HEK293 (cell line): ENCODE results near the gene SLC39A5.
A peak's percentile ranks its signal among the peaks of the same experiment; 100 is the strongest.

Source experiments
- CTCF ChIA-PET: fragments of 350-600 bp; formaldehyde crosslinking; extraction: SDS; loops from one replicate; lab custom pipeline; 2021; ENCODE audit warnings: antibody characterized with exemption; lab: Yijun Ruan, JAX
- POLR2A ChIA-PET: fragments of 300-600 bp; formaldehyde crosslinking; extraction: SDS; loops from one replicate; lab custom pipeline; 2020; ENCODE audit warnings: antibody characterized with exemption, inconsistent platforms; lab: Yijun Ruan, JAX
- H3K27ac ChIP-seq: fragments of 200-500 bp; sonication (Bioruptor generic); 2 replicates; pipeline ENCODE4 v1.5.1; 2014; ENCODE audit warnings: low read depth, low read length, control low read depth, inconsistent platforms; ENCODE audit errors: extremely low read depth
- H3K36me3 ChIP-seq, 2 experiments: fragments of 200-500 bp in 1 of 2; sonication (Bioruptor generic) in 1 of 2; 1 replicate in 1 of 2; 2 replicates in 1 of 2; pipeline ENCODE4 v1.5.1; 2014 to 2017; ENCODE audit warnings: inconsistent platforms in 2 of 2, low read length in 2 of 2; ENCODE audit not compliant: control insufficient read depth in 2 of 2, insufficient read depth in 1 of 2
- H3K4me1 ChIP-seq: fragments of 200-500 bp; sonication (Bioruptor generic); 2 replicates; pipeline ENCODE4 v1.5.1; 2014; ENCODE audit warnings: mild to moderate bottlenecking, low read length, inconsistent platforms; ENCODE audit not compliant: control insufficient read depth, insufficient read depth
- H3K4me3 ChIP-seq: 2 replicates; pipeline ENCODE4 v1.5.1; 2011; ENCODE audit warnings: low read depth, mild to moderate bottlenecking, control low read depth, low read length, moderate library complexity
- H3K9me3 ChIP-seq: fragments of 200-500 bp; sonication (Bioruptor generic); 2 replicates; pipeline ENCODE4 v1.5.1; 2014; ENCODE audit warnings: low read depth, low read length, inconsistent platforms; ENCODE audit not compliant: control insufficient read depth, insufficient read depth
- MZF1 ChIP-seq: fragments of 450-650 bp; formaldehyde crosslinking; IDR thresholded peaks from 2 replicates; pipeline ENCODE4 v1.5.1; 2017; ENCODE audit warnings: missing biosample characterization, missing genetic modification characterization, borderline replicate concordance
- RBAK ChIP-seq: fragments of 450-650 bp; formaldehyde crosslinking; IDR thresholded peaks from 2 replicates; pipeline ENCODE4 v1.5.1; 2016; ENCODE audit warnings: missing biosample characterization, missing genetic modification characterization
- WT1 ChIP-seq: fragments of 450-650 bp; formaldehyde crosslinking; IDR thresholded peaks from 2 replicates; pipeline ENCODE4 v1.5.1; 2016; ENCODE audit warnings: missing biosample characterization, missing genetic modification characterization
- ZBTB17 ChIP-seq: fragments of 450-650 bp; formaldehyde crosslinking; IDR thresholded peaks from 2 replicates; pipeline ENCODE4 v1.5.1; 2016; ENCODE audit warnings: missing biosample characterization, missing genetic modification characterization
- ZFP37 ChIP-seq: fragments of 450-650 bp; formaldehyde crosslinking; IDR thresholded peaks from 2 replicates; pipeline ENCODE4 v1.5.1; 2016; ENCODE audit warnings: missing biosample characterization, missing genetic modification characterization
- ZNF223 ChIP-seq: fragments of 450-650 bp; formaldehyde crosslinking; IDR thresholded peaks from 2 replicates; pipeline ENCODE4 v1.5.1; 2016; ENCODE audit warnings: missing biosample characterization, missing genetic modification characterization
- ZNF266 ChIP-seq: fragments of 450-650 bp; formaldehyde crosslinking; IDR thresholded peaks from 2 replicates; pipeline ENCODE4 v1.5.1; 2016; ENCODE audit warnings: missing biosample characterization, missing genetic modification characterization, low read depth
- ZNF292 ChIP-seq: fragments of 450-650 bp; formaldehyde crosslinking; IDR thresholded peaks from 2 replicates; pipeline ENCODE4 v1.5.1; 2016; ENCODE audit warnings: low read depth, missing biosample characterization, missing genetic modification characterization, borderline replicate concordance
- ZNF394 ChIP-seq: fragments of 450-650 bp; formaldehyde crosslinking; IDR thresholded peaks from 2 replicates; pipeline ENCODE4 v1.5.1; 2016; ENCODE audit warnings: missing biosample characterization, missing genetic modification characterization, mild to moderate bottlenecking, moderate library complexity, borderline replicate concordance
- ZNF404 ChIP-seq: fragments of 450-650 bp; formaldehyde crosslinking; IDR thresholded peaks from 2 replicates; pipeline ENCODE4 v1.5.1; 2017; ENCODE audit warnings: missing biosample characterization, missing genetic modification characterization
- ZNF433 ChIP-seq: fragments of 450-650 bp; formaldehyde crosslinking; IDR thresholded peaks from 2 replicates; pipeline ENCODE4 v1.5.1; 2016; ENCODE audit warnings: missing biosample characterization, missing genetic modification characterization, low read depth
- ZNF518A ChIP-seq: fragments of 450-650 bp; formaldehyde crosslinking; conservative IDR thresholded peaks from 2 replicates; pipeline ENCODE4 v1.5.1; 2016; ENCODE audit warnings: low read depth, missing biosample characterization, missing genetic modification characterization
- ZNF560 ChIP-seq: fragments of 450-650 bp; formaldehyde crosslinking; IDR thresholded peaks from 2 replicates; pipeline ENCODE4 v1.5.1; 2017; ENCODE audit warnings: missing biosample characterization, missing genetic modification characterization, borderline replicate concordance
- ZNF610 ChIP-seq: fragments of 450-650 bp; formaldehyde crosslinking; IDR thresholded peaks from 2 replicates; pipeline ENCODE4 v1.5.1; 2016; ENCODE audit warnings: missing biosample characterization, missing genetic modification characterization, borderline replicate concordance
- ZNF629 ChIP-seq: fragments of 450-650 bp; formaldehyde crosslinking; IDR thresholded peaks from 2 replicates; pipeline ENCODE4 v1.5.1; 2017; ENCODE audit warnings: missing biosample characterization, missing genetic modification characterization
- ZNF704 ChIP-seq: fragments of 450-650 bp; formaldehyde crosslinking; IDR thresholded peaks from 2 replicates; pipeline ENCODE4 v1.5.1; 2016; ENCODE audit warnings: missing biosample characterization, missing genetic modification characterization
- ZXDB ChIP-seq: fragments of 450-650 bp; formaldehyde crosslinking; IDR thresholded peaks from 2 replicates; pipeline ENCODE4 v1.5.1; 2016; ENCODE audit warnings: missing biosample characterization, missing genetic modification characterization
- TF ChIP-seq, protein P1 (sequence below): fragments of 450-650 bp; formaldehyde crosslinking; IDR thresholded peaks from 2 replicates; pipeline ENCODE4 v1.5.1; 2016; ENCODE audit warnings: missing biosample characterization, missing genetic modification characterization
- TF ChIP-seq, protein P2 (sequence below): fragments of 450-650 bp; formaldehyde crosslinking; conservative IDR thresholded peaks from 2 replicates; pipeline ENCODE4 v1.5.1; 2016; ENCODE audit warnings: low read depth, missing biosample characterization, missing genetic modification characterization
- TF ChIP-seq, protein P3 (sequence below): fragments of 450-650 bp; formaldehyde crosslinking; IDR thresholded peaks from 2 replicates; pipeline ENCODE4 v1.5.1; 2016; ENCODE audit warnings: missing biosample characterization, missing genetic modification characterization

The SLC39A5 gene

DNA sequence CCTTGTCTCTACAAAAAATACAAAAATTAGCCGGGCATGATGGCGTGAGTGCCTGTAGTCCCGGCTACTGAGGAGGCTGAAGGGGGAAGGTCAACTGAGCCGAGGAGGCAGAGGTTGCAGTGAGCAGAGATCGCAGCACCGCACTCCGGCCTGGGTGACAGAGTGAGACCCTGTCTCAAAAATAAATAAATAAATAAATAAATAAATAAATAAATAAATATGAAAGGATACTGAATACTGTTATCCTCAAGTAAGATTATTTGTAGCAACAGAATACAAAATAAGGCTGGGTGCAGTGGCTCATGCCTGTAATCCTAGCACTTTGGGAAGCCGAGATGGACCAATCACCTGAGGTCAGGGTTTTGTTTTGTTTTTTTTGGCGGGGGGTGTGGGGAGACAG is 10.0 kb upstream of the SLC39A5 start:
- no peak overlapping the region for H3K4me3 ChIP-seq
- peak; percentile 77 for TF ChIP-seq ZNF223 (tag by site-specific recombination)
- TF ChIP-seq ZNF629 (tag by site-specific recombination), result peak; percentile 66; the same call in 1 of the 2 replicates
- peak; percentile 97 for TF ChIP-seq ZNF560 (tag by site-specific recombination)
- peak; percentile 87 for TF ChIP-seq ZNF266
- TF ChIP-seq ZNF404 (tag by site-specific recombination), result peak; percentile 97
- TF ChIP-seq, protein P1, sequence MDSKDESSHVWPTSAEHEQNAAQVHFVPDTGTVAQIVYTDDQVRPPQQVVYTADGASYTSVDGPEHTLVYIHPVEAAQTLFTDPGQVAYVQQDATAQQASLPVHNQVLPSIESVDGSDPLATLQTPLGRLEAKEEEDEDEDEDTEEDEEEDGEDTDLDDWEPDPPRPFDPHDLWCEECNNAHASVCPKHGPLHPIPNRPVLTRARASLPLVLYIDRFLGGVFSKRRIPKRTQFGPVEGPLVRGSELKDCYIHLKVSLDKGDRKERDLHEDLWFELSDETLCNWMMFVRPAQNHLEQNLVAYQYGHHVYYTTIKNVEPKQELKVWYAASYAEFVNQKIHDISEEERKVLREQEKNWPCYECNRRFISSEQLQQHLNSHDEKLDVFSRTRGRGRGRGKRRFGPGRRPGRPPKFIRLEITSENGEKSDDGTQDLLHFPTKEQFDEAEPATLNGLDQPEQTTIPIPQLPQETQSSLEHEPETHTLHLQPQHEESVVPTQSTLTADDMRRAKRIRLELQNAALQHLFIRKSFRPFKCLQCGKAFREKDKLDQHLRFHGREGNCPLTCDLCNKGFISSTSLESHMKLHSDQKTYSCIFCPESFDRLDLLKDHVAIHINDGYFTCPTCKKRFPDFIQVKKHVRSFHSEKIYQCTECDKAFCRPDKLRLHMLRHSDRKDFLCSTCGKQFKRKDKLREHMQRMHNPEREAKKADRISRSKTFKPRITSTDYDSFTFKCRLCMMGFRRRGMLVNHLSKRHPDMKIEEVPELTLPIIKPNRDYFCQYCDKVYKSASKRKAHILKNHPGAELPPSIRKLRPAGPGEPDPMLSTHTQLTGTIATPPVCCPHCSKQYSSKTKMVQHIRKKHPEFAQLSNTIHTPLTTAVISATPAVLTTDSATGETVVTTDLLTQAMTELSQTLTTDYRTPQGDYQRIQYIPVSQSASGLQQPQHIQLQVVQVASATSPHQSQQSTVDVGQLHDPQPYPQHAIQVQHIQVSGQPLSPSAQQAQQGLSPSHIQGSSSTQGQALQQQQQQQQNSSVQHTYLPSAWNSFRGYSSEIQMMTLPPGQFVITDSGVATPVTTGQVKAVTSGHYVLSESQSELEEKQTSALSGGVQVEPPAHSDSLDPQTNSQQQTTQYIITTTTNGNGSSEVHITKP, result no peak
- peak; percentile 79 for TF ChIP-seq RBAK (tag by site-specific recombination)
- TF ChIP-seq ZXDB (tag by site-specific recombination), result peak; percentile 87
- TF ChIP-seq ZNF704 (tag by site-specific recombination), result peak; percentile 79
- no peak for TF ChIP-seq WT1 (tag by site-specific recombination)
- TF ChIP-seq ZNF433 (tag by site-specific recombination), result peak; percentile 99
- TF ChIP-seq ZNF610 (tag by site-specific recombination), result peak; percentile 54; the same call in 1 of the 2 replicates
- TF ChIP-seq, protein P2, sequence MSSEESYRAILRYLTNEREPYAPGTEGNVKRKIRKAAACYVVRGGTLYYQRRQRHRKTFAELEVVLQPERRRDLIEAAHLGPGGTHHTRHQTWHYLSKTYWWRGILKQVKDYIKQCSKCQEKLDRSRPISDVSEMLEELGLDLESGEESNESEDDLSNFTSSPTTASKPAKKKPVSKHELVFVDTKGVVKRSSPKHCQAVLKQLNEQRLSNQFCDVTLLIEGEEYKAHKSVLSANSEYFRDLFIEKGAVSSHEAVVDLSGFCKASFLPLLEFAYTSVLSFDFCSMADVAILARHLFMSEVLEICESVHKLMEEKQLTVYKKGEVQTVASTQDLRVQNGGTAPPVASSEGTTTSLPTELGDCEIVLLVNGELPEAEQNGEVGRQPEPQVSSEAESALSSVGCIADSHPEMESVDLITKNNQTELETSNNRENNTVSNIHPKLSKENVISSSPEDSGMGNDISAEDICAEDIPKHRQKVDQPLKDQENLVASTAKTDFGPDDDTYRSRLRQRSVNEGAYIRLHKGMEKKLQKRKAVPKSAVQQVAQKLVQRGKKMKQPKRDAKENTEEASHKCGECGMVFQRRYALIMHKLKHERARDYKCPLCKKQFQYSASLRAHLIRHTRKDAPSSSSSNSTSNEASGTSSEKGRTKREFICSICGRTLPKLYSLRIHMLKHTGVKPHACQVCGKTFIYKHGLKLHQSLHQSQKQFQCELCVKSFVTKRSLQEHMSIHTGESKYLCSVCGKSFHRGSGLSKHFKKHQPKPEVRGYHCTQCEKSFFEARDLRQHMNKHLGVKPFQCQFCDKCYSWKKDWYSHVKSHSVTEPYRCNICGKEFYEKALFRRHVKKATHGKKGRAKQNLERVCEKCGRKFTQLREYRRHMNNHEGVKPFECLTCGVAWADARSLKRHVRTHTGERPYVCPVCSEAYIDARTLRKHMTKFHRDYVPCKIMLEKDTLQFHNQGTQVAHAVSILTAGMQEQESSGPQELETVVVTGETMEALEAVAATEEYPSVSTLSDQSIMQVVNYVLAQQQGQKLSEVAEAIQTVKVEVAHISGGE (tag by site-specific recombination), result peak; percentile 85
- TF ChIP-seq, protein P3, sequence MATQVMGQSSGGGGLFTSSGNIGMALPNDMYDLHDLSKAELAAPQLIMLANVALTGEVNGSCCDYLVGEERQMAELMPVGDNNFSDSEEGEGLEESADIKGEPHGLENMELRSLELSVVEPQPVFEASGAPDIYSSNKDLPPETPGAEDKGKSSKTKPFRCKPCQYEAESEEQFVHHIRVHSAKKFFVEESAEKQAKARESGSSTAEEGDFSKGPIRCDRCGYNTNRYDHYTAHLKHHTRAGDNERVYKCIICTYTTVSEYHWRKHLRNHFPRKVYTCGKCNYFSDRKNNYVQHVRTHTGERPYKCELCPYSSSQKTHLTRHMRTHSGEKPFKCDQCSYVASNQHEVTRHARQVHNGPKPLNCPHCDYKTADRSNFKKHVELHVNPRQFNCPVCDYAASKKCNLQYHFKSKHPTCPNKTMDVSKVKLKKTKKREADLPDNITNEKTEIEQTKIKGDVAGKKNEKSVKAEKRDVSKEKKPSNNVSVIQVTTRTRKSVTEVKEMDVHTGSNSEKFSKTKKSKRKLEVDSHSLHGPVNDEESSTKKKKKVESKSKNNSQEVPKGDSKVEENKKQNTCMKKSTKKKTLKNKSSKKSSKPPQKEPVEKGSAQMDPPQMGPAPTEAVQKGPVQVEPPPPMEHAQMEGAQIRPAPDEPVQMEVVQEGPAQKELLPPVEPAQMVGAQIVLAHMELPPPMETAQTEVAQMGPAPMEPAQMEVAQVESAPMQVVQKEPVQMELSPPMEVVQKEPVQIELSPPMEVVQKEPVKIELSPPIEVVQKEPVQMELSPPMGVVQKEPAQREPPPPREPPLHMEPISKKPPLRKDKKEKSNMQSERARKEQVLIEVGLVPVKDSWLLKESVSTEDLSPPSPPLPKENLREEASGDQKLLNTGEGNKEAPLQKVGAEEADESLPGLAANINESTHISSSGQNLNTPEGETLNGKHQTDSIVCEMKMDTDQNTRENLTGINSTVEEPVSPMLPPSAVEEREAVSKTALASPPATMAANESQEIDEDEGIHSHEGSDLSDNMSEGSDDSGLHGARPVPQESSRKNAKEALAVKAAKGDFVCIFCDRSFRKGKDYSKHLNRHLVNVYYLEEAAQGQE, result peak; percentile 87
- TF ChIP-seq ZFP37, result peak; percentile 65; the same call in 1 of the 2 replicates
- peak; percentile 47; the same call in 1 of the 2 replicates for TF ChIP-seq MZF1 (tag by site-specific recombination)
- peak; percentile 97 for TF ChIP-seq ZNF518A (tag by site-specific recombination)
- TF ChIP-seq ZBTB17 (tag by site-specific recombination), result no peak
- TF ChIP-seq ZNF394, result peak; percentile 99
- TF ChIP-seq ZNF292, result peak; percentile 93

More for the DNA sequence above, 10.0 kb upstream of the SLC39A5 start:
- H3K27ac ChIP-seq, result no peak overlapping the region
- H3K9me3 ChIP-seq, result no peaks in the 10 kb centered on the region
- peaks cover 7% of the 10 kb centered on the region; the same call in 1 of the 2 replicates for H3K4me1 ChIP-seq
- ChIA-PET CTCF (interaction anchor here (0.7 to 5.3 kb wide), 4 partner anchors 8 to 32 kb away, joined by 3 to 73 read pairs (median 22); partner anchors contain the start of gene SMARCC2), POLR2A (interaction anchor here (3.6 kb wide), 1 partner anchor 14 kb away, joined by 47 read pairs; no protein-coding TSS in a partner anchor)
- H3K36me3 ChIP-seq, result peaks cover 6 to 21% of the 10 kb centered on the region in 2 experiments; a peak in 2 of 3 replicates
